Lung (tissue), 12 donors: ENCODE results near the gene AGPAT1. TPM values are rescaled to one million over a fixed set of nuclear protein-coding genes. Genes with fewer than 3 reads are reported as not detected.

Experiments
- ATAC-seq: fragments of 200-7000 bp; cut with Tn5 transposase; one replicate; pipeline ENCODE4 v1.9.1; 2020; ENCODE audit warnings: moderate number of reproducible peaks; ENCODE audit not compliant: insufficient read depth, low FRiP score
- DNase-seq, 3 donors: peaks; one replicate each; pipeline ENCODE4 v3.0.0-alpha.2; 2013 to 2017
- H3K27ac ChIP-seq, 2 donors: one replicate each; pipeline ENCODE4 v1.5.1; 2013; ENCODE audit warnings: mild to moderate bottlenecking in 2 of 2, moderate library complexity in 2 of 2, control low read depth in 1 of 2, inconsistent platforms in 1 of 2, low read depth in 1 of 2, low read length in 1 of 2
- H3K27me3 ChIP-seq, 3 donors: one replicate each; pipeline ENCODE4 v1.5.1; 2013; ENCODE audit warnings: low read length in 2 of 3; ENCODE audit not compliant: control insufficient read depth in 3 of 3, insufficient read depth in 3 of 3
- H3K36me3 ChIP-seq, 4 donors: one replicate each; pipeline ENCODE4 v1.5.1; 2013; ENCODE audit warnings: low read length in 4 of 4, mild to moderate bottlenecking in 1 of 4, moderate library complexity in 1 of 4; ENCODE audit not compliant: control insufficient read depth in 4 of 4, insufficient read depth in 4 of 4
- H3K4me1 ChIP-seq, 5 donors: one replicate each; pipeline ENCODE4 v1.5.1; 2013; ENCODE audit warnings: low read length in 5 of 5, mild to moderate bottlenecking in 2 of 5, moderate library complexity in 1 of 5; ENCODE audit not compliant: control insufficient read depth in 5 of 5, insufficient read depth in 5 of 5
- H3K4me3 ChIP-seq: one replicate; pipeline ENCODE4 v1.5.1; 2013; ENCODE audit warnings: mild to moderate bottlenecking, control low read depth, moderate library complexity
- H3K9ac ChIP-seq, 2 donors: one replicate each; pipeline ENCODE4 v1.5.1; 2013; ENCODE audit warnings: low read length in 2 of 2, control low read depth in 1 of 2; ENCODE audit not compliant: insufficient read depth in 1 of 2
- H3K9me3 ChIP-seq, 4 donors: one replicate each; pipeline ENCODE4 v1.5.1; 2013; ENCODE audit warnings: low read length in 3 of 4, mild to moderate bottlenecking in 1 of 4, moderate library complexity in 1 of 4; ENCODE audit not compliant: control insufficient read depth in 4 of 4, insufficient read depth in 3 of 4
- CTCF ChIP-seq: IDR thresholded peaks from 2 replicates; pipeline ENCODE4 v1.5.1; 2012; ENCODE audit warnings: mild to moderate bottlenecking; ENCODE audit errors: control extremely low read depth, extremely low read depth
- WGBS, 2 donors: extraction: QIAGEN DNeasy Blood & Tissue Kit; methylation state at CpG; one replicate each; pipeline ENCODE4 v1.1.7; 2013; 5-methylcytosine and 5-hydroxymethylcytosine counted together
- polyA plus RNA-seq, 2 donors: library from polyadenylated mRNA; stranded (reverse); fragments of 200-250 nt; gene quantifications; one replicate each; pipeline ENCODE4 v1.2.1, GENCODE V29; 2013
- total RNA-seq, 2 donors: library from RNA; depleted of rRNA in 1 of 2; stranded (reverse); fragments of >200 nt in 1 of 2; gene quantifications; one replicate each; pipeline ENCODE4 v1.2.1, GENCODE V29; 2014 to 2021
- donor health status: control.
- donor health status: control.
- donor health status: Bipolar disorder and iron deficiency.
- donor health status: healthy.
- donor health status: DM: yes; HTN: yes; CAD: no.

AGPAT1 gene
- total and polyA plus RNA-seq, 4 donors = 24.7 to 52.6 (median 40.5) TPM

GRCh38 chr6:32190054-32190851 is 14.4 kb upstream of the AGPAT1 start, which contains the start of gene PBX2:
TSS of gene PBX2 (minus strand) at chr6:32190202. CDS start at chr6:32189915, 287 bp downstream.
- Histone ChIP-seq H3K4me1 (peaks cover 0 to 63% (median 18%) of the 10 kb centered on the region in 5 donors), H3K9me3 (no peaks in the 10 kb centered on the region), H3K27ac (peak within 1 kb of the TSS; percentile 88 to 97), H3K4me3 (peak within 1 kb of the TSS; percentile 60), H3K9ac (peak within 1 kb of the TSS; percentile 73 to 88), H3K36me3 (peaks cover 0 to 15% (median 12%) of the 10 kb centered on the region in 4 donors), H3K27me3 (no peaks in the 10 kb centered on the region)
- TF ChIP-seq CTCF = no peak
- DNase-seq (peak; percentile 97 to 99 (median 97)), ATAC-seq (peak; percentile 68)
- WGBS, 2 donors = 0 to 3% methylated on average over 19 to 23 of the region's 23 CpGs

DNA sequence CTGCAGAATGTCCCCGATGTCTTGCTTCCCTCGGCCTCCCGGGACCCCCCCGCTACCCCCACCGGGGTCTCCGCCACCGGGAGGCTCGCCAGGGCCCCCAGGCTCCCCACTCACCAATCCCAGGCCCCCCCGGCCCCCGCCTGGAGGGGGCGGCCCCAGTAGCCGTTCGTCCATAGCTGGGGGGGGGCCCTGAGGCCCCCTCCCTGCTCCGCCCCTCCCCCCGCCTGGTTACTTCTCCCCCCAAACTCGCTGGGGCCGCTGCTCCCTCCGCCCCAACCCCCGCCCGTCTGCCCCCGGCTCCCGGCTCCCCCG is 13.8 kb upstream of the AGPAT1 start:
- 2 to 6% methylated on average over 7 to 23 of the region's 23 CpGs for WGBS, 2 donors
- peak overlapping the region in 1 of 2 donors; percentile 73 for H3K9ac ChIP-seq
- peak overlapping the region; percentile 60 for H3K4me3 ChIP-seq
- peak overlapping the region; percentile 69 to 97 for H3K27ac ChIP-seq
- no peak for ATAC-seq
- H3K4me1 ChIP-seq = peaks cover 0 to 57% (median 17%) of the 10 kb centered on the region in 5 donors
- no peaks in the 10 kb centered on the region for H3K27me3 ChIP-seq
- H3K36me3 ChIP-seq = peaks cover 0 to 15% (median 12%) of the 10 kb centered on the region in 4 donors
- TF ChIP-seq CTCF = no peak
- DNase-seq = peak in 1 of 3 donors; percentile 24
- no peaks in the 10 kb centered on the region for H3K9me3 ChIP-seq

DNA sequence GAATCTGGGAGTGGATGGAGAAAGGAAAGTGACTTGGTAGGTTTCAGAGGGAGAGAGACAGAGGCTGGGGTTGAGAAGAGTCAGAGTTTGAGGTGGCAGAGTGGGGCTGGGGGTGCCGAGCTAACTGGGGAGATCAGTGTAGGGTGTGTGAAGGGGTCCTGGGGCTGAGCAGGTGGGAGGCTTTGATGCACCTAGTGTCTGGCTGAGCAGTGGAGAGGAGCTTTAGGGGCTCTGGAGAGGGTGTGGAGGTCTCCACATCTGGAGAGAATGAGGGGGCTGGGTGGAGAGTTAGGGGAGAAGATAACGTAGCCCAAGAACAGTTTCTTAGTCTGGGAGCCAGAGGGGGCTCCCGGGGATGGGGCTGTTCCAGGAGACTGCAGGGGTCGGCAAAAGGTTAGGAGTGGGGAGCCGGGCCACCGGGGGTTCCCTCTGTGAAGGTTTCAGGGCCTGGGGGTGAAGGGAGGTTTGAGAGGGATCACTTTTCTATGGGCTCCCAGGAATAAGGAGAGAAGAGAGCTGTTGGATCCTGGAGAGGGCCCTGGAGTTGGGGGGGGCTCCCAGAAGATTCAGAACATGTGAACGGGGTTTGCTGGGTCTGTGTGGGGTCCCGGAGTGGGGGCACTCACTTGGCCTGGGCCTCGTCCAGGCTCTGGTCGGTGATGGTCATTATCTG is 13.3 kb upstream of the AGPAT1 start:
- Histone ChIP-seq H3K9ac (peak overlapping the region; percentile 73 to 85), H3K36me3 (peaks cover 0 to 15% (median 12%) of the 10 kb centered on the region in 4 donors), H3K27me3 (no peaks in the 10 kb centered on the region), H3K27ac (peak overlapping the region; percentile 69 to 97), H3K9me3 (no peaks in the 10 kb centered on the region), H3K4me1 (peaks cover 0 to 56% (median 17%) of the 10 kb centered on the region in 5 donors), H3K4me3 (peak overlapping the region; percentile 60)
- ATAC-seq = no peak
- DNase-seq = peak in 2 of 3 donors; percentile 32 to 33
- 1 to 2% methylated on average over 10 of the region's 10 CpGs for WGBS, 2 donors
- TF ChIP-seq CTCF = no peak
